HG02973 (cell line): ENCODE results near the gene STK25.
"Not testable (repeated sequence)": the region's sequence is repeated elsewhere in the genome, so short reads cannot be mapped to it uniquely, and the experiment has no call there.

Experiments used
- ATAC-seq: cut with Tn5 transposase; IDR thresholded peaks from one replicate; pipeline ENCODE4 v1.9.1; 2021; ENCODE audit warnings: moderate library complexity; ENCODE audit not compliant: unreplicated experiment

STK25 gene

DNA sequence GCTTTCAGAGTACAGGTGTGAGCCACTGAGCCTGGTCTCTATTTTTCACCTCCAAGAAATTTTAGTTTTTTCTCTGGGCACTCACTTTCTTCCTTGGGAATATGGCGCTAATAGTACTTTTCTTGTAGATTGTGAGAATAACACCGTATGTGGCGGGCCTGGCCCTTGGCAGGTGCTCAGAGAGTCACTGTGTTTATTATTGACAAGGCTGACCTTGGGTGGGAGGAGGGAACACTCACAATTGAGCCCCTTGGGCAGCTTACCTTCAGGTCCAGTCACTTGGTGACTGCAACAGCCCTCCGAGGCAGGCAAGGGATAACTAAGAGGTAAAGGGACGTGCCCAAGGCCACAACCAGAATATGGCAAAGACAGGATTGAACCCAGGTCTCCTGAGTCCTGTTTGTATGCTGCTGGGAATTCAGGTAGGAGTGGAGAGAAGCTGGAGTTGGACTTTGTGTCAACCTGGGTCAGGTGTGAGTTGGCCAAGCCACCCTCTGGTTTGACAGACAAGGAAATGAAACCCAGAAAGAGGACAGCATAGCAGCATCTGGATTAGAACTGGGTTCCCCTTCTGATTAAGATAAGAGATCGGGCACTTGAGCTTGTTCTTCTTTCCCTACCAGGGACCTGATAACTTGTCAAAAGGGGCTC lies 2.8 kb upstream of the STK25 start:
- ATAC-seq, result no peak

DNA sequence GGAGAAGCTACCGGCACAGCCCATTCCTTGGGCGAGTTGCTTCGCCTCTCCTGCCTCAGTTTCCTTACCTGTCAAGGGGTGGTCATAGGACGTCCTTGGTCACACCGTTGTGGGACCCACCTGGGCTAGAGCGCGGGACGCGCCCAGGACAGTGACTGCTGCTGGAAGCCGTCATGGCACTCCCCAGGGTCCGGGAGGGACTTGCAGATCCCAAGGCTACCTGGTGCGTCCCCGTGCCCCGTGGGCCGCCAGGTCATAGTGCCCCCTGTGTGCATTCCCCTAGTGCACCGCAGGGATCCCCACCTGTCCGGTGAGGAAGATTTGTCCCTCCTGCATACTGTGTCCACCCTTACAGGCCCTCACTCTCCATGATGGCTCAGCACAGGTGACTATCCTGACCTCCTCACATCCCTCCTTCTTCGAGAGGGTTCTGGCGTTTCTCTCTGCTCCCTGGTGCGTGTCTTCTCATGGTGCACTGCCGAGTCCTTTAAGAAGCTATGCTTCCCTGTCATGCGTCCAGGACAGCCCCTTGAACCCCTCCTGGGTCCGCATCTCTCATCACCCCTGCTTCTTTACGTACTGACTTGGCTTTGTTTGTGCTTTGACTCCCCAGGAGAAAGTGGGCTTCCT lies 886 bp upstream of the STK25 start:
- no peak for ATAC-seq

- peak; percentile 23 for ATAC-seq
Observed at GRCh38 chr2:241507430-241508239, 749 bp downstream of the STK25 start.

- ATAC-seq, result no peak
Observed at GRCh38 chr2:241506793-241507429, 1.5 kb downstream of the STK25 start.

GRCh38 chr2:241506317-241506716 lies 2.1 kb downstream of the STK25 start:
- ATAC-seq, result not testable (repeated sequence)

- ATAC-seq, result no peak
Observed at GRCh38 chr2:241505781-241506201, 2.6 kb downstream of the STK25 start.

- ATAC-seq, result no peak
Observed at GRCh38 chr2:241505086-241505780, 3.2 kb downstream of the STK25 start.

GRCh38 chr2:241503776-241504392 lies 4.5 kb downstream of the STK25 start:
- ATAC-seq, result no peak

DNA sequence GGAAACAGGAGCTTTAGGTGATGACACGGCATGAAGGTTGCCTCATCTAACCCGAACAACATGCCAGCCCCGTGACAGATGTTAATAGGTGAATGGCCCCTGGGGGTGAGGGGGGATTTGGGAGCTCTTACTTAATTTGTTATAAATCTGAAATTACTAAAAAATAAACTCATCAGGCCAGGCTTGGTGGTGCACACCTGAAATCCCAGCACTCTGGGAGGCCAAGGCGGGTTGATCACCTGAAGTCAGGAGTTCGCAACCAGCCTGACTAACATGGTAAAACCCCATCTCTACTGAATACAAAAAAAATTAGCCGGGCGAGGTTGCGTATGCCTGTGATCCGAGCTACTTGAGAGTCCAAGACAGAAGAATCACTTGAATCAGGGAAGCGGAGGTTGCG lies 6.1 kb downstream of the STK25 start:
- ATAC-seq, result no peak

DNA sequence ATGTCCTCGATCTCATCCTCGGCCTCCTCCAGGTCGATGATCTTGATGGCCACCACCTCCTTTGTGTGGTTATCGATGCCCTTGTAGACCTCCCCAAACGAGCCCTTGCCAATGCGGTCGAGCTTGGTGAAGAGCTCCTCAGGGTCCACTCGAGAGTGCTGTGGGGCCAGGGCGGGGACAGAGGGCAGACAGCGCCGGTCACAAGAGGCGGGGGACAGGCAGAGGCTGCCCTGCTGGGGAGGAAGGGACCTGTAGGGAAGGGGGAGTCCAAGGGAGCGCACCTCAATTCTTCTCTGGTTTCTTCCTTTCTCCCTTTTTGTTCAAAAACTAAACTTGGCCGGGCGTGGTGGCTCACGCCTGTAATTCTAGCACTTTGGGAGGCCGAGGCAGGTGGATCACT lies 6.8 kb downstream of the STK25 start:
- no peak for ATAC-seq

GRCh38 chr2:241501099-241501541 lies 7.3 kb downstream of the STK25 start:
- no peak for ATAC-seq

- ATAC-seq, result no peak
Observed at GRCh38 chr2:241500431-241500975, 7.9 kb downstream of the STK25 start.

GRCh38 chr2:241500016-241500415 lies 8.4 kb downstream of the STK25 start:
- no peak for ATAC-seq

DNA sequence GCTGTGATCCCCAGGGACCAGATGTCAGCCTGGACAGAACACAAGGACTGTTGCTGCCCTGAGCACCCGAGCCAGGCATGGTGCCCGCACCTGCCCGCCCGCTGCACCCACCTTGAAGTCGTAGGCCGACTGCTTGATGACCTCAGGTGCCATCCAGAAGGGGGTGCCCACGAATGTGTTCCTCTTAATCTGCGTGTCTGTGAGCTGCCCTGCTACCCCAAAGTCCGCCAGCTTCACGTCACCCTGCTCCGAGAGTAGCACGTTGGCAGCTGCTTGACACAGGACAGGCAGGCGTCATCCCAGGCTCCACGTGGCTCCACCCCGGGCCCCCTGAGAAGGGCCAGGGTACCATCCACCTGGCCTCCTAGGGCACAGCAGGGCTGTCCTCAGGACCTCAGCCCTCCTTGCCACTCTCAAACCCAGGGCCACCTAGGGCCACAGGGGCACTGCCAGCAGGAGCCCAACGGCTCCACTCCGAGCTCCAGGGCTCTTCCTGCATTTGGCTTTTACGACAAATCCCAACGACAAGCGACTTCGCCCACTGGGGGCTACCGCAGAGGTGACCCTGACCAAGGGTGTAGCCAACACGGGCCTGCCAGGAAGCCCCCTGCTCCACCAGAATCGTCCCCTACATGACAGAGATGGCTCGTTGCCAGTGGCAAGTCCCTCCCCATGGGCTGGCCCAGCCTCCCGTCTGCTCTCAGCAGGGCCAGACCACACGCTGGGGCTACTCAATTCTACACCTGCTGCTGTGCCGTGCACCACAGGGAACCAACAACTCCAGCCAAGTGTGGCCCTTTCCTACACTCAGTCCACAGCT lies 9.0 kb downstream of the STK25 start:
- no peak for ATAC-seq

DNA sequence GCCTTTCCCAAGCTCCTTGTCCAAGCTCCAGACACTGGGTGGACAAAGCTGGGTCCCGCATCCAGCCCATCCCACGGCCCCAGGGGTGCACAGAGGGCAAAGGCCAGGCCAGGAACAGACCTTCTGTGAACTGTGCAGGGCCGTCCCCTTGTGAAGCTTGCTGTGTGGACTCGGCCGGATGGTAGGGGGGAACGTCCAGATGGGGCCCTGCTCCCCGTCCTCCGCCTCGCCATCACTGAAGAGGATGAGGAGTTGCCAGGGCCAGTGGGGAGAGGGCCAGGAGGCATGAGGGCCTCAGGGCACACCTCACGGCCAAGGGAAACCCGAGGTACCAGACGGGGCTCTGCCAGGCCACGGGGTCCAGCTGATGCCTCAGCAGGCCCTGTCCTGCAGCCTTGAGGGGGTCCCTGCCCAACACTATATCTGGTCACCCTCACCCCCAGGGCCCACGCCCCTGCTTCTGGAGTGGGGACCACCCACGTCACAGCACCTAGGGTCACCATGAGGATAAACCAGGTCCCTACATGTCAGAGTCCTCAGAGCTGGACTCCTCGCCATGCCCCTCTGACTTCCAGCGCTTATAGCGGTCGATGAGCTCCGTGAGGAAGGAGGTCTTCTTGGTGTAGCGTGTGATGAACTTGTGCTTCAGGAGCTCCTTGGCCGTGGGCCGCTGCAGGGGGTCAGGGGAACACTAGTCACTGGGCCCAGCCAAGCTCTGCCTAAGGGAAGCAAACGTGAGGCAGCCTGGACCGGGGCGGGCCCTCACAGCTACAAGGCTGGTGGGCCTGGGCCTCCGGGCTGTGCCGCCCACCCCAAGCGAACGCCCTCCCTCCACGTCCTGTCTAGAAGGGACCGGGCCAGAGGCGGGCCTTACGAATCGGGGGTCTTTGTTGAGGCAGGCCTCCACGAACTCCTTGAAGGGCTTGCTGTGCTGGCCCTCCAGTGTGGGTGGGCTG lies 10.0 kb downstream of the STK25 start:
- ATAC-seq, result no peak

GRCh38 chr2:241496904-241497877 lies 11.2 kb downstream of the STK25 start:
- ATAC-seq, result no peak
